HepG2 (cell line): Measurements from ENCODE around the gene SPAG6. TPM values are rescaled to one million over a fixed set of nuclear protein-coding genes. Genes with fewer than 3 reads are reported as not detected.

Source experiments
- ATAC-seq: fragments of 200-7000 bp; cut with Tn5 transposase; 3 replicates; pipeline ENCODE4 v1.9.1; 2020; ENCODE audit warnings: mild to moderate bottlenecking, moderate library complexity
- BruUV-seq: library from RNA; stranded (reverse); fragments of 400-500 nt; replicated peaks from 2 replicates; lab custom pipeline; 2021; lab: Mats Ljungman, UMichigan
- CTCF ChIA-PET: fragments of 300-600 bp; formaldehyde crosslinking; extraction: SDS; loops from one replicate; lab custom pipeline; 2021; ENCODE audit warnings: low total read pairs, inconsistent platforms, low intra/inter-chr PET ratio; lab: Yijun Ruan, JAX
- POLR2A ChIA-PET: fragments of 350-600 bp; sonication (Branson Sonifier 250); formaldehyde crosslinking; loops from one replicate; lab custom pipeline; 2020; ENCODE audit warnings: antibody characterized with exemption, inconsistent platforms; lab: Yijun Ruan, JAX
- DNase-seq: peaks from one replicate; pipeline ENCODE4 v3.0.0-alpha.2; 2015; ENCODE audit warnings: low spot score
- FAIRE-seq: peaks from 3 replicates; lab custom pipeline; 2011; peaks lifted over from hg19 to GRCh38; lab: Jason Lieb, UNC
- H2AFZ ChIP-seq: one replicate; pipeline ENCODE4 v1.6.1; 2011; ENCODE audit warnings: low read length, inconsistent platforms
- H3K27ac ChIP-seq: fragments of 300-600 bp; 3 replicates; pipeline ENCODE4 v1.8.0; 2011; ENCODE audit warnings: mixed run types, mild to moderate bottlenecking, mixed read lengths, low read length, inconsistent platforms; ENCODE audit not compliant: insufficient read depth; ENCODE audit errors: extremely low read length
- H3K27me3 ChIP-seq, 2 experiments: fragments of 200-600 bp in 1 of 2; 2 replicates in 1 of 2; 3 replicates in 1 of 2; pipeline versions ENCODE4 v1.6.0 to v1.8.0; 2011; ENCODE audit warnings: low read length in 2 of 2, mild to moderate bottlenecking in 2 of 2, moderate library complexity in 2 of 2, inconsistent platforms in 1 of 2; ENCODE audit not compliant: insufficient read depth in 2 of 2, control insufficient read depth in 1 of 2
- H3K36me3 ChIP-seq, 2 experiments: fragments of 200-600 bp in 1 of 2; replicated peaks in 1 of 2; 2 replicates in 1 of 2; 3 replicates in 1 of 2; pipeline versions ENCODE4 v1.5.1 to v1.8.0; 2011; ENCODE audit warnings: low read length in 2 of 2, inconsistent platforms in 1 of 2; ENCODE audit not compliant: insufficient read depth in 2 of 2, control insufficient read depth in 1 of 2
- H3K4me1 ChIP-seq: 2 replicates; pipeline ENCODE4 v1.5.1; 2012; ENCODE audit warnings: low read length, inconsistent platforms; ENCODE audit not compliant: insufficient read depth
- H3K4me2 ChIP-seq: 2 replicates; pipeline ENCODE4 v1.6.0; 2011; ENCODE audit warnings: low read depth, low read length, inconsistent platforms
- H3K4me3 ChIP-seq, 3 experiments: fragments of 200-600 bp in 1 of 3; sonication (generic), shearing (Covaris generic) in 1 of 3; replicated peaks in 1 of 3; 2 replicates each; pipeline ENCODE4 v1.5.1; 2011 to 2016; ENCODE audit warnings: low read length in 3 of 3, inconsistent platforms in 2 of 3, low read depth in 2 of 3, mild to moderate bottlenecking in 2 of 3, control low read depth in 1 of 3, mixed read lengths in 1 of 3; ENCODE audit not compliant: insufficient read depth in 1 of 3
- H3K79me2 ChIP-seq: one replicate; pipeline ENCODE4 v1.6.1; 2011; ENCODE audit warnings: low read length, inconsistent platforms; ENCODE audit not compliant: insufficient read depth
- H3K9ac ChIP-seq: 2 replicates; pipeline ENCODE4 v1.6.0; 2011; ENCODE audit warnings: mild to moderate bottlenecking, low read depth, low read length, inconsistent platforms; ENCODE audit not compliant: insufficient read depth
- H3K9me3 ChIP-seq: 2 replicates; pipeline ENCODE4 v1.5.1; 2012; ENCODE audit warnings: mild to moderate bottlenecking, low read length
- H4K20me1 ChIP-seq: 2 replicates; pipeline ENCODE4 v1.6.0; 2011; ENCODE audit warnings: inconsistent platforms, mild to moderate bottlenecking, low read length, moderate library complexity; ENCODE audit not compliant: insufficient read depth
- GFI1 ChIP-seq: sonication (generic); formaldehyde crosslinking; IDR thresholded peaks from 2 replicates; pipeline ENCODE4 v1.5.0; 2020; ENCODE audit warnings: missing genetic modification reagents, mild to moderate bottlenecking, borderline replicate concordance
- HIC2 ChIP-seq: sonication (generic); formaldehyde crosslinking; IDR thresholded peaks from 2 replicates; pipeline ENCODE4 v1.9.0; 2022; ENCODE audit warnings: low read depth, missing genetic modification reagents
- NR2F1 ChIP-seq, 2 experiments: fragments of 450-650 bp in 1 of 2; formaldehyde crosslinking in 1 of 2; IDR thresholded peaks; 2 replicates each; pipeline versions ENCODE4 v1.5.0 to v1.6.1; 2016 to 2020; ENCODE audit warnings: mild to moderate bottlenecking in 1 of 2, missing compliant biosample characterization in 1 of 2, missing genetic modification reagents in 1 of 2, moderate library complexity in 1 of 2
- PAXIP1 ChIP-seq: sonication (generic); formaldehyde crosslinking; conservative IDR thresholded peaks from 2 replicates; pipeline ENCODE4 v1.4.0; 2020; ENCODE audit warnings: mild to moderate bottlenecking, missing genetic modification reagents, moderate library complexity
- POGK ChIP-seq: sonication (generic); formaldehyde crosslinking; conservative IDR thresholded peaks from 2 replicates; pipeline ENCODE4 v1.8.0; 2022; ENCODE audit warnings: mild to moderate bottlenecking, moderate library complexity, missing genetic modification reagents
- TRIM22 ChIP-seq: fragments of 450-650 bp; IDR thresholded peaks from 2 replicates; pipeline ENCODE4 v1.6.1; 2017
- U2AF1 ChIP-seq: fragments of 200-400 bp; formaldehyde crosslinking; optimal IDR thresholded peaks from 2 replicates; pipeline ENCODE3; 2017; ENCODE audit warnings: mild to moderate bottlenecking, low read depth, low read length
- ZNF12 ChIP-seq: sonication (generic); formaldehyde crosslinking; IDR thresholded peaks from 2 replicates; pipeline ENCODE4 v1.5.0; 2020; ENCODE audit warnings: missing genetic modification reagents
- ZNF567 ChIP-seq: sonication (generic); formaldehyde crosslinking; IDR thresholded peaks from 2 replicates; pipeline ENCODE4 v1.8.1; 2023; ENCODE audit warnings: mild to moderate bottlenecking, missing genetic modification reagents, borderline replicate concordance
- WGBS: methylation state at CpG from one replicate; pipeline ENCODE4 v1.1.6; 2017; ENCODE audit warnings: low lambda C conversion rate; 5-methylcytosine and 5-hydroxymethylcytosine counted together
- in situ Hi-C: cut with HindIII; loops from 2 replicates; pipeline ENCODE4 v1.10.0; 2017; ENCODE audit warnings: low pct_unique_long_range_greater_than_20kb; ENCODE audit not compliant: extremely low pct_ligation_motif_present
- intact Hi-C: fragments of 100-400 bp; cut with micrococcal nuclease; formaldehyde crosslinking; loops from one replicate; pipeline ENCODE4 v1.10.0; 2022; ENCODE audit not compliant: unreplicated experiment
- polyA plus RNA-seq, 8 experiments: library from polyadenylated mRNA; depleted of rRNA in 3 of 8; stranded (reverse) in 7 of 8; unstranded in 1 of 8; fragments of >200 nt; fragmentation: Illumina TruSeq in 4 of 8; extraction: Trizol in 4 of 8; gene quantifications; 2 replicates each; pipeline versions ENCODE4 v1.2.1 to v1.2.3, GENCODE V29; 2011 to 2016; ENCODE audit warnings: low read depth in 4 of 8, missing spikeins in 1 of 8, mixed read lengths in 1 of 8; ENCODE audit not compliant: insufficient read depth in 1 of 8
- total RNA-seq, 5 experiments: library from RNA; depleted of rRNA; stranded (reverse); fragments of >200 nt; fragmentation: Illumina TruSeq; extraction: Trizol; gene quantifications; 2 replicates each; pipeline ENCODE4 v1.2.3, GENCODE V29; 2016; ENCODE audit warnings: low read depth in 1 of 5

The SPAG6 gene
- total and polyA plus RNA-seq, 2 of the 13 experiments (the other 11 are each of a cell fraction or from before 2014, with no cell fraction given): not detected

GRCh38 chr10:22386503-22386902 lies 41.2 kb downstream of the SPAG6 start:
- BruUV-seq: no TSS peak
- Histone ChIP-seq H3K4me1 (no peaks in the 10 kb centered on the region), H3K36me3 (no peaks in the 10 kb centered on the region), H3K9ac (no peak overlapping the region), H3K79me2 (no peaks in the 10 kb centered on the region), H3K27ac (no peak overlapping the region), H3K4me3 (no peak overlapping the region), H4K20me1 (no peaks in the 10 kb centered on the region), H3K4me2 (no peak overlapping the region), H3K9me3 (no peaks in the 10 kb centered on the region), H2AFZ (no peak overlapping the region), H3K27me3 (peaks cover 0 to 5% of the 10 kb centered on the region in 2 experiments; a peak in 2 of 5 replicates)
- DNase-seq: no peak
- 6% methylated on average over 1 of the region's 1 CpG for WGBS
- FAIRE-seq: no peak
- intact Hi-C loops (no loop called here), in situ Hi-C loops (no loop called here)
- TF ChIP-seq HIC2 (CRISPR knock-in tag) (no peak), PAXIP1 (CRISPR knock-in tag) (no peak), NR2F1 (CRISPR knock-in tag; IDR thresholded peaks at IDR 0.05) (no peak), ZNF567 (CRISPR knock-in tag) (no peak), POGK (CRISPR knock-in tag) (no peak), GFI1 (CRISPR knock-in tag) (no peak), ZNF12 (no peak), TRIM22 (no peak), U2AF1 (no peak)
- ChIA-PET CTCF (no interaction called here), POLR2A (no interaction called here)
- ATAC-seq: no peak
